ENCODE results near the gene ADAM21.
"Not testable (repeated sequence)": the region's sequence is repeated elsewhere in the genome, so short reads cannot be mapped to it uniquely, and the experiment has no call there.

ADAM21 gene

GRCh38 chr14:70425354-70425753 lies 26.6 kb upstream of the ADAM21 start:
- Histone ChIP-seq H3K27me3 (ENCODE audit: low read depth, low read length) (no peaks in the 10 kb centered on the region), H3K36me3 (replicated peaks; ENCODE audit: low read depth, low read length) (no peaks in the 10 kb centered on the region), H3K4me3 (ENCODE audit: low read length) (no peak overlapping the region), H3K4me2 (ENCODE audit: low read length) (no peak overlapping the region), H3K79me2 (ENCODE audit: low read length) (no peaks in the 10 kb centered on the region), H2AFZ (ENCODE audit: low read depth, low read length) (no peak overlapping the region), H3K9ac (ENCODE audit: low read length) (no peak overlapping the region), H3K9me3 (ENCODE audit: insufficient read depth, low read length) (no peaks in the 10 kb centered on the region), H3K4me1 (ENCODE audit: low read length) (no peaks in the 10 kb centered on the region; the same call in 1 of the 2 replicates), H4K20me1 (ENCODE audit: insufficient read depth, low read length) (no peaks in the 10 kb centered on the region), H3K27ac (ENCODE audit: low read length) (no peak overlapping the region)
- TF ChIP-seq CTCF (IDR thresholded peaks at IDR 0.05; ENCODE audit: low read depth, low read length) (no peak), EZH2phosphoT487 (IDR thresholded peaks at IDR 0.05; ENCODE audit: low read depth) (no peak)

DNA sequence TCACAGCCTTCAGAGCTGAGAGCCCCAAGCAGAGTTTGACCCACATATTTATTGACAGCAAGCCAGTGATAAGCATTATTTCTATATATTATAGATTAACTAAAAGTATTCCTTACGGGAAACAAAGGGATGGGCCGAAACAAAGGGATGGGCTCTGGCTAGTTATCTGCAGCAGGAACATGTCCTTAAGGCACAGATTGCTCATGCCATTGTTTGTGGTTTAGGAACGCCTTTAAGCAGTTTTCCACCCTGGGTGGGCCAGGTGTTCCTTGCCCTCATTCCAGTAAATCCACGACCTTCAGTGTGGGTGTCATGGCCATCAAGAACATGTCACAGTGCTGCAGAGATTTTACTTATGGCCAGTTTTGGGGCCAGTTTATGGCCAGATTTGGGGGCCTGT lies 25.4 kb upstream of the ADAM21 start:
- H2AFZ ChIP-seq (ENCODE audit: low read depth, low read length); H3K4me1 ChIP-seq (ENCODE audit: low read length); H3K4me3 ChIP-seq (ENCODE audit: low read length); H3K9me3 ChIP-seq (ENCODE audit: insufficient read depth, low read length); H3K36me3 ChIP-seq (replicated peaks; ENCODE audit: low read depth, low read length); H3K79me2 ChIP-seq (ENCODE audit: low read length); H3K9ac ChIP-seq (ENCODE audit: low read length); H3K27me3 ChIP-seq (ENCODE audit: low read depth, low read length); H4K20me1 ChIP-seq (ENCODE audit: insufficient read depth, low read length); H3K4me2 ChIP-seq (ENCODE audit: low read length); H3K27ac ChIP-seq (ENCODE audit: low read length): not testable (repeated sequence)

DNA sequence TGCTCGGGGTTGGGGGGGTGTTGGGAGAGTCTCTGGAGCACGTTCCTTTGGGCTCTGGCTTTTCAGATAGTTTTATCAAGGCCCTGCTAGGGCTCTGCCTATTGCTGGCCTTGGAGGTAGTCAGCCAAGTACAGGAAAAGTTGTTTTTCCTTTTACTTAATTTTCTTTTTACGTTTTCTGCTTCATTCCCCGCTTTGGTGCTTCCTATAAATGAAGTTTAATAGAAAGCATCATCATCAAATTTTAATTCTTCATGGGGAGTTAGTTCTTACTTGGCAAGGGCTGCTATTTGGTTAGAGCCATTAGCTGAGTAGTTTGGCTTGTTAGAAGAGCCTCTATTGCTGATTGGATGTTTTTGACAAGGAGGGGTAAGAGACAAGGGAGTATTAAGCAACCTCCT lies 15.1 kb upstream of the ADAM21 start:
- H3K36me3 ChIP-seq (replicated peaks; ENCODE audit: low read depth, low read length) = no peaks in the 10 kb centered on the region
- no peak overlapping the region for H3K4me2 ChIP-seq (ENCODE audit: low read length)
- H2AFZ ChIP-seq (ENCODE audit: low read depth, low read length) = no peak overlapping the region
- no peaks in the 10 kb centered on the region for H3K27me3 ChIP-seq (ENCODE audit: low read depth, low read length)
- no peaks in the 10 kb centered on the region for H4K20me1 ChIP-seq (ENCODE audit: insufficient read depth, low read length)
- no peak overlapping the region for H3K4me3 ChIP-seq (ENCODE audit: low read length)
- H3K9ac ChIP-seq (ENCODE audit: low read length) = no peak overlapping the region
- no peaks in the 10 kb centered on the region for H3K4me1 ChIP-seq (ENCODE audit: low read length)
- no peaks in the 10 kb centered on the region for H3K9me3 ChIP-seq (ENCODE audit: insufficient read depth, low read length)
- no peaks in the 10 kb centered on the region for H3K79me2 ChIP-seq (ENCODE audit: low read length)
- no peak overlapping the region for H3K27ac ChIP-seq (ENCODE audit: low read length)
- TF ChIP-seq CTCF (IDR thresholded peaks at IDR 0.05; ENCODE audit: low read depth, low read length) = no peak
- no peak for TF ChIP-seq EZH2phosphoT487 (IDR thresholded peaks at IDR 0.05; ENCODE audit: low read depth)

GRCh38 chr14:70441641-70442040 lies 10.3 kb upstream of the ADAM21 start:
- no peaks in the 10 kb centered on the region for H3K9me3 ChIP-seq (ENCODE audit: insufficient read depth, low read length)
- H3K79me2 ChIP-seq (ENCODE audit: low read length) = no peaks in the 10 kb centered on the region
- H3K36me3 ChIP-seq (replicated peaks; ENCODE audit: low read depth, low read length) = no peaks in the 10 kb centered on the region
- H3K4me1 ChIP-seq (ENCODE audit: low read length) = no peaks in the 10 kb centered on the region
- H3K27me3 ChIP-seq (ENCODE audit: low read depth, low read length) = no peaks in the 10 kb centered on the region
- H4K20me1 ChIP-seq (ENCODE audit: insufficient read depth, low read length) = no peaks in the 10 kb centered on the region
- H3K4me2 ChIP-seq (ENCODE audit: low read length) = no peak overlapping the region
- TF ChIP-seq EZH2phosphoT487 (IDR thresholded peaks at IDR 0.05; ENCODE audit: low read depth) (no peak), CTCF (IDR thresholded peaks at IDR 0.05; ENCODE audit: low read depth, low read length) (no peak)
- no peak overlapping the region for H2AFZ ChIP-seq (ENCODE audit: low read depth, low read length)
- H3K27ac ChIP-seq (ENCODE audit: low read length) = no peak overlapping the region
- no peak overlapping the region for H3K4me3 ChIP-seq (ENCODE audit: low read length)
- H3K9ac ChIP-seq (ENCODE audit: low read length) = no peak overlapping the region

GRCh38 chr14:70442750-70443149 lies 9.2 kb upstream of the ADAM21 start:
- Histone ChIP-seq H3K27ac (ENCODE audit: low read length) (no peak overlapping the region), H3K9me3 (ENCODE audit: insufficient read depth, low read length) (no peaks in the 10 kb centered on the region), H3K4me2 (ENCODE audit: low read length) (no peak overlapping the region), H3K79me2 (ENCODE audit: low read length) (no peaks in the 10 kb centered on the region), H3K4me3 (ENCODE audit: low read length) (no peak overlapping the region), H2AFZ (ENCODE audit: low read depth, low read length) (no peak overlapping the region), H3K9ac (ENCODE audit: low read length) (no peak overlapping the region), H3K36me3 (replicated peaks; ENCODE audit: low read depth, low read length) (no peaks in the 10 kb centered on the region), H3K27me3 (ENCODE audit: low read depth, low read length) (no peaks in the 10 kb centered on the region), H3K4me1 (ENCODE audit: low read length) (no peaks in the 10 kb centered on the region), H4K20me1 (ENCODE audit: insufficient read depth, low read length) (no peaks in the 10 kb centered on the region)
- no peak for TF ChIP-seq EZH2phosphoT487 (IDR thresholded peaks at IDR 0.05; ENCODE audit: low read depth)
- TF ChIP-seq CTCF (IDR thresholded peaks at IDR 0.05; ENCODE audit: low read depth, low read length) = no peak
